Measurements from ENCODE around the gene XPNPEP2.

- no peak for TF ChIP-seq CTCF (IDR thresholded peaks at IDR 0.05; ENCODE audit: insufficient read depth, low read depth, low read length)
- no peak for TF ChIP-seq EZH2 (IDR thresholded peaks at IDR 0.05; ENCODE audit: insufficient read depth, low read length)
These were observed 40.4 kb downstream of the XPNPEP2 start for GRCh38 chrX:129779086-129779672.
